Effector memory CD8-positive, alpha-beta T cell (primary cell): ENCODE measurements around the gene OR1D5.
"Not testable (repeated sequence)": the region's sequence is repeated elsewhere in the genome, so short reads cannot be mapped to it uniquely, and the experiment has no call there.

ENCODE experiments used
- ATAC-seq: fragments of 150-1000 bp; cut with Tn5 transposase; replicated peaks from 2 replicates; pipeline ENCODE4 v1.10.0; 2021; ENCODE audit warnings: mild to moderate bottlenecking, moderate library complexity
- DNase-seq, 3 experiments: peaks; one replicate each; pipeline ENCODE4 v3.0.0; 2021
- H3K27ac Mint-ChIP-seq, 2 donors: one replicate each; pipeline ENCODE4 v1.8.0; 2022; ENCODE audit warnings: mild to moderate bottlenecking in 2 of 2, mixed read lengths in 2 of 2, moderate library complexity in 2 of 2
- H3K27me3 Mint-ChIP-seq, 2 donors: one replicate each; pipeline ENCODE4 v1.8.0; 2022; ENCODE audit warnings: mixed read lengths in 2 of 2
- H3K36me3 Mint-ChIP-seq: one replicate; pipeline ENCODE4 v1.8.0; 2022; ENCODE audit warnings: mild to moderate bottlenecking, moderate library complexity, mixed read lengths; ENCODE audit not compliant: insufficient read depth
- H3K4me1 Mint-ChIP-seq, 2 donors: one replicate each; pipeline ENCODE4 v1.8.0; 2022; ENCODE audit warnings: low read depth in 2 of 2, mixed read lengths in 2 of 2
- H3K4me3 Mint-ChIP-seq, 2 donors: one replicate each; pipeline ENCODE4 v1.8.0; 2022; ENCODE audit warnings: mild to moderate bottlenecking in 2 of 2, mixed read lengths in 2 of 2, moderate library complexity in 2 of 2
- H3K9me3 Mint-ChIP-seq, 2 donors: one replicate each; pipeline ENCODE4 v1.8.0; 2022; ENCODE audit warnings: mixed read lengths in 2 of 2

The OR1D5 gene

DNA sequence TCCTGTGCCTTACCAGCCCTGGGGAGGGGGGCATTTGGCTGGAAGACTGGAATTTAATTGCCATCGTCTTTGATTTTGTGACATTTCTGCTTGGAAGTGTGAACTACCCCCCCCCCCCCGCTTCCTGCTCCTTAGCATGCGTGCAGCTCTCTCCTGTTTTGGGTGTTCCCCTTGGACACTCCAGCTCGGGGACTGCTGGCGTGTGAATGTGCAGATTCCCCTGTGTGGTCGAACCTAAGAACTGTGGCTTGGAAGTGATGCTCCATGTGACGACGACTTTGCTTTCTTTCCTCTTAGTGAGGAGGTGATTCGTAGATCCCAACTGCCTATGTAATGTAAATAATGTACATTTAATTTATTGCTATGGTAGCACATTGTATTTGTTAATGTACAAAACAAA lies 26.1 kb downstream of the OR1D5 start:
- Mint-ChIP-seq H3K27ac (no peak overlapping the region), H3K36me3 (peaks cover 52% of the 10 kb centered on the region), H3K9me3 (no peaks in the 10 kb centered on the region), H3K4me1 (peaks cover 5 to 18% of the 10 kb centered on the region in 2 donors), H3K4me3 (no peak overlapping the region), H3K27me3 (no peaks in the 10 kb centered on the region)
- ATAC-seq: no peak
- DNase-seq: no peak

- no peak for ATAC-seq
- Mint-ChIP-seq H3K27ac (peak overlapping the region; percentile 64 to 83), H3K9me3 (no peaks in the 10 kb centered on the region)
Measured at GRCh38 chr17:3036800-3037199, 26.6 kb downstream of the OR1D5 start.

DNA sequence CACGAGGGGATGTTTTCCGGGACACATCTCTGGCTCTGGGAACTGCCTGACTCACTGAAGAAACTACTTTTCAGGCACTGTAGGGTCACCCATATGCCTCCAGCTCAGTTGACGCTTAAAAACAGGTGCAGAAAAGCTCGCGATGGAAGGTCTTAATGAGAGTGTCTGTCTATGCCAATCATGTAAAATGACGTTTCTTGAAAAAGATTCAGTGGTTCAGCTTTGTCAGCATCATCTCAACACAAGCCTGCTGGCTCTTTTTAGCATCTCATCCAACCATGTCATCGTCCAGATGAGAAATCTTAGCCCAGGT lies 27.5 kb downstream of the OR1D5 start:
- peaks cover 5 to 18% of the 10 kb centered on the region in 2 donors for H3K4me1 Mint-ChIP-seq
- H3K27ac Mint-ChIP-seq: peak overlapping the region; percentile 64 to 83
- DNase-seq: no peak
- H3K27me3 Mint-ChIP-seq: no peaks in the 10 kb centered on the region
- peaks cover 58% of the 10 kb centered on the region for H3K36me3 Mint-ChIP-seq
- ATAC-seq: no peak
- no peaks in the 10 kb centered on the region for H3K9me3 Mint-ChIP-seq
- H3K4me3 Mint-ChIP-seq: no peak overlapping the region

More at GRCh38 chr17:3036800-3037199, 26.6 kb downstream of the OR1D5 start:
- Mint-ChIP-seq H3K36me3 (peaks cover 56% of the 10 kb centered on the region), H3K27me3 (no peaks in the 10 kb centered on the region), H3K4me1 (peaks cover 5 to 18% of the 10 kb centered on the region in 2 donors), H3K4me3 (no peak overlapping the region)
- no peak for DNase-seq

- Mint-ChIP-seq H3K4me1 (peaks cover 5 to 18% of the 10 kb centered on the region in 2 donors), H3K36me3 (peaks cover 61% of the 10 kb centered on the region), H3K4me3 (no peak overlapping the region), H3K27ac (peak overlapping the region in 1 of 2 donors; percentile 83), H3K27me3 (no peaks in the 10 kb centered on the region), H3K9me3 (no peaks in the 10 kb centered on the region)
- ATAC-seq: no peak
- no peak for DNase-seq
Measured at GRCh38 chr17:3035256-3035967, 28.0 kb downstream of the OR1D5 start.

DNA sequence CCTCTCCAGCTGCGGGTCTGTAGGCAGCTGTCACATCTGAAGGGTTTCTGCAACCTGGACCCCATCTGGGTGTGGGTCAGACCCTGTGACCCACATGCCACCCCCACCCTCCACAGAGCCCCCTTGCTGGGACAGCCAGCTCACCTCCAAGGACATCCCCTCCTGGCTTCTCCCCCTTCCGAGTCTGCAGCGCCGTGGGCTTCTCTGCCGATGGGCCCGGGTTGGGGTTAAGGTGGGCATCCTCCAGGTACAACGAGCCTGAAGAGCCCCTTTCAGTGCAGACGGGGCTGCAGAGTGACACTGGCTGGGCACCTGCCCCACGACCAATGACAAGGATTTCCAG lies 28.9 kb downstream of the OR1D5 start:
- peak overlapping the region in 1 of 2 donors; percentile 83 for H3K27ac Mint-ChIP-seq
- peaks cover 60% of the 10 kb centered on the region for H3K36me3 Mint-ChIP-seq
- ATAC-seq (no peak), DNase-seq (no peak)
- H3K27me3 Mint-ChIP-seq: no peaks in the 10 kb centered on the region
- H3K4me1 Mint-ChIP-seq: peaks cover 5 to 15% of the 10 kb centered on the region in 2 donors
- H3K9me3 Mint-ChIP-seq: no peaks in the 10 kb centered on the region
- H3K4me3 Mint-ChIP-seq: no peak overlapping the region

- peak overlapping the region; percentile 22 to 84 for H3K27ac Mint-ChIP-seq
- no peak for ATAC-seq
Measured at GRCh38 chr17:3033741-3034577, 29.4 kb downstream of the OR1D5 start.

GRCh38 chr17:3033248-3033640 lies 30.2 kb downstream of the OR1D5 start:
- DNase-seq (no peak), ATAC-seq (no peak)
- Mint-ChIP-seq H3K36me3 (peaks cover 69% of the 10 kb centered on the region), H3K27me3 (no peaks in the 10 kb centered on the region), H3K4me1 (peaks cover under 1 to 9% of the 10 kb centered on the region in 2 donors), H3K4me3 (no peak overlapping the region), H3K9me3 (no peaks in the 10 kb centered on the region), H3K27ac (peak overlapping the region in 1 of 2 donors; percentile 84)

More at GRCh38 chr17:3033741-3034577, 29.4 kb downstream of the OR1D5 start:
- Mint-ChIP-seq H3K4me1 (peaks cover 2 to 11% of the 10 kb centered on the region in 2 donors), H3K9me3 (no peaks in the 10 kb centered on the region), H3K4me3 (no peak overlapping the region), H3K27me3 (no peaks in the 10 kb centered on the region), H3K36me3 (peaks cover 62% of the 10 kb centered on the region)
- DNase-seq: no peak

- ATAC-seq (no peak), DNase-seq (no peak)
- Mint-ChIP-seq H3K27me3 (no peaks in the 10 kb centered on the region), H3K4me3 (no peak overlapping the region), H3K4me1 (peaks cover 5 to 9% of the 10 kb centered on the region in 2 donors), H3K9me3 (no peaks in the 10 kb centered on the region), H3K36me3 (peaks cover 75% of the 10 kb centered on the region), H3K27ac (peak overlapping the region in 1 of 2 donors; percentile 84)
Measured at GRCh38 chr17:3032258-3033247, 30.9 kb downstream of the OR1D5 start.

DNA sequence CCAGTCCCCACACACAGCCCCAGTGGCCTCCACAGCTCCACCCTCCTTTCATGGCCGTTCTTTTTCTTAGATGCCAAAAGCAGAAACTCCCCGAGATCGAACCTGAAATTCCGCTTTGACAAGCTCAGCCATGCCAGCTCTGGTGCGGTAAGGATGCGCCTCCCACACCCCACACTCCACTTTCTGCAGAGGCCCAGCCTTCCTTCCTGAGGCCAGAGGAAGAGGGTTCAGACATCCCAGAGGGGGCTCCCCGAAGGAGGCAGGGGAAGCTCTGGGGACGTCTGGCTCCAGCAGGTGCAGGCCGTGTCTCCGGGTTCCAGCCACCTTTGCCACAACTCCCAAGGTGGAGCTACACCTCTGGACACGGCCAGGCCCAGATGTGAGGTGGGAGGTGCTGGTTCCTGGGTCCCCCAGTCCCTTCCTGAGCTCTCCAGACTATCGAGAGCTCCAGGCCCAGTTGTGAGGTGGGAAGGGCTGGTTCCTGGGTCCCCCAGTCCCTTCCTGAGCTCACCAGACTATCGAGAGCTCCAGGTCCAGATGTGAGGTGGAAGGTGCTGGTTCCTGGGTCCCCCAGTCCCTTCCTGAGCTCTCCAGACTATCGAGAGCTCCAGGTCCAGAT lies 32.4 kb downstream of the OR1D5 start:
- Mint-ChIP-seq H3K36me3 (peaks cover 67% of the 10 kb centered on the region), H3K27ac (peak overlapping the region; percentile 35 to 81)
- H3K4me3 Mint-ChIP-seq, H3K27me3 Mint-ChIP-seq, DNase-seq, H3K4me1 Mint-ChIP-seq, H3K9me3 Mint-ChIP-seq, ATAC-seq: not testable (repeated sequence)

- no peak for ATAC-seq
- H3K36me3 Mint-ChIP-seq: peaks cover 66% of the 10 kb centered on the region
- no peaks in the 10 kb centered on the region for H3K27me3 Mint-ChIP-seq
Measured at GRCh38 chr17:3030096-3030495, 33.3 kb downstream of the OR1D5 start.

DNA sequence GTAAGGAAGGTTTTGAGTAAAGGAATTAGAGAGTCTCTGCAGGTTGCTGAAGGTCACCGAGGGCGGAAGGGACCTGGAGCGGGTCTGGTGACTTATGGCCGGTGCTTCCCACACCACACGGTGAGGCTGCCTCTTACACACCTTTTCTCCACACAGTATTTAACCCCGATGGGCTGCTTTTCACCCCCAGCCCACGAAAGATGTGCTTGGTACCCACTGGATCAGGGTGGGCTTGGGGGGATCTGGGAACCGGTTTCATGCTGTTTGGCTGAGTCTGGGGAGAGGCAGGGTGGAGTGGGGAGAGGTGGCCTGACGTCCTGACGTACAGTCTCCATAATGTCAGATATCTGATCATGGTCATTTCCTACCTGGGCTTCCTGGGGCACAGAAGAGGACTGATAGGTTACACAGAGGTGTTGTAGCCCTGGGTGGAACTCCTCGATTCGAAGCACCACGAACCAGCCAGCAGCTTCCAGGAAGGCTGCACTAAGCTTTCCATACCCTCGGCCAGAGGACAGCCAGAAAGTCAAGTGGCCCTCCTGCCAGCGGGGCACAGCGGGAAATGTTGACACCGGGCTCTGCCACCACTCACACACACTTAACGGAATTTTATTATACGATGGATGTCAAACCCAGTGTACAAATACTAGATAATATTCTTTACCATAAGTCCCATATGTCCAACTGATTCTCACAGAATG lies 34.0 kb downstream of the OR1D5 start:
- H3K4me1 Mint-ChIP-seq: peaks cover 4 to 5% of the 10 kb centered on the region in 2 donors
- H3K27ac Mint-ChIP-seq: peak overlapping the region in 1 of 2 donors; percentile 72
- H3K27me3 Mint-ChIP-seq: no peaks in the 10 kb centered on the region
- H3K36me3 Mint-ChIP-seq: peaks cover 61% of the 10 kb centered on the region
- DNase-seq (no peak), ATAC-seq (no peak)
- H3K4me3 Mint-ChIP-seq: no peak overlapping the region
- H3K9me3 Mint-ChIP-seq: no peaks in the 10 kb centered on the region

More at GRCh38 chr17:3030096-3030495, 33.3 kb downstream of the OR1D5 start:
- H3K27ac Mint-ChIP-seq: no peak overlapping the region
- H3K4me1 Mint-ChIP-seq: peaks cover 4 to 5% of the 10 kb centered on the region in 2 donors
- no peak for DNase-seq
- H3K4me3 Mint-ChIP-seq: no peak overlapping the region
- no peaks in the 10 kb centered on the region for H3K9me3 Mint-ChIP-seq

GRCh38 chr17:3027786-3028532 lies 35.4 kb downstream of the OR1D5 start:
- DNase-seq: no peak
- Mint-ChIP-seq H3K4me3 (peak overlapping the region in 1 of 2 donors; percentile 40), H3K27me3 (no peaks in the 10 kb centered on the region), H3K27ac (peak overlapping the region in 1 of 2 donors; percentile 67), H3K36me3 (peaks cover 55% of the 10 kb centered on the region), H3K9me3 (peaks cover 0 to 3% of the 10 kb centered on the region in 2 donors), H3K4me1 (peaks cover 3 to 9% of the 10 kb centered on the region in 2 donors)
- ATAC-seq: no peak
